Measurements from ENCODE around the gene UNC5CL. TPM values are rescaled to one million over a fixed set of nuclear protein-coding genes. Genes with fewer than 3 reads are reported as not detected.

Gene UNC5CL
- total and polyA plus RNA-seq, 9 donors, result 2.2 to 9.8 (median 3.6) TPM

DNA sequence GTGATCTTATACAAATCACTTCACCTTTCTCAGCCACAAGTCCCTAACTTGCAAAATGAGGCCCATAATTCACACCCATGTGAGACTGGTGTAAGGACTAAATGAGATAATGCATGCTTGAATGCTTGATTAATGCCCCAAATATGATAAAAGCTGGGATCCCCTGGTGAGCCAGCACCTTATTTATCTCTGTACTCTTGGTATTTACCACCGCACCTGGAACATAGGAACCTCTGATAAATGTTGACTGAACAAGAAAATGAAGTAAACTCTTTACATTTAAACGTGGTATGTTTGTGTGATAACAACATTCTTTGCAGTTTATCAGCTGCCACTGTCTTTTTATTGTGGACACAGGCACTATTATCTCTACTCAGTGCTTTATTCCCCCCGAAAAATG lies 11.5 kb upstream of the UNC5CL start:
- Histone ChIP-seq H3K4me1 (ENCODE audit: control insufficient read depth, insufficient read depth, low read length) (peaks cover 82% of the 10 kb centered on the region), H3K36me3 (ENCODE audit: control insufficient read depth, insufficient read depth, low read length) (peaks cover 9% of the 10 kb centered on the region), H3K27ac (ENCODE audit: low read length) (peak overlapping the region; percentile 92), H3K27me3 (ENCODE audit: control insufficient read depth, insufficient read depth, low read length) (no peaks in the 10 kb centered on the region), H3K4me3 (ENCODE audit: low read length) (no peak overlapping the region), H3K9me3 (replicated peaks; ENCODE audit: control insufficient read depth, low read depth, low read length) (no peaks in the 10 kb centered on the region)
- DNase-seq, result no peak
- no CpG with 5 or more reads among the region's 3 CpGs for WGBS (ENCODE audit: insufficient coverage)

DNA sequence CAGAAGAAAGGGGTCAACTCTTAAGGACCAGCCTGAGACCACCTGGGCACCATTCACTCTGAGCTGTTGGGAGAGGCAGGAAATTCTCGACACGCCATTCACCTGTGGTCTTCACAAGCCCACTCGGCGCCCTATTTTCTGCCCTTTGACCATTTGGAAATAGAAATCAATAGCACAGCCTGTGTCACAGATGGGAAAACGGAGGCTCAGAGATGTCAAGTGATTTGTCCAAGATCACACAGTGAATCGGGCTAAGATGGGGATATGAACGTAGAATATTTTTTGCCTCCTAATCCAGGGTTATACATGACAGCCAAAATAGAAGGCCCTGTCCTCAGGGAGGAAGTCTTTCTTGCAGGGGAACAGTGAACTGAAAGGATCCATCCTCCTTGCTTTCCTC lies 10.9 kb upstream of the UNC5CL start:
- Histone ChIP-seq H3K4me1 (ENCODE audit: control insufficient read depth, insufficient read depth, low read length) (peaks cover 83% of the 10 kb centered on the region), H3K27me3 (ENCODE audit: control insufficient read depth, insufficient read depth, low read length) (no peaks in the 10 kb centered on the region), H3K36me3 (ENCODE audit: control insufficient read depth, insufficient read depth, low read length) (peaks cover 9% of the 10 kb centered on the region), H3K4me3 (ENCODE audit: low read length) (no peak overlapping the region), H3K9me3 (replicated peaks; ENCODE audit: control insufficient read depth, low read depth, low read length) (no peaks in the 10 kb centered on the region), H3K27ac (ENCODE audit: low read length) (peak overlapping the region; percentile 92)
- WGBS (ENCODE audit: insufficient coverage), result 78% methylated on average over 5 of the region's 7 CpGs
- no peak for DNase-seq

- Histone ChIP-seq H3K4me1 (ENCODE audit: control insufficient read depth, insufficient read depth, low read length) (peaks cover 83% of the 10 kb centered on the region), H3K27me3 (ENCODE audit: control insufficient read depth, insufficient read depth, low read length) (no peaks in the 10 kb centered on the region), H3K27ac (ENCODE audit: low read length) (peak overlapping the region; percentile 92), H3K4me3 (ENCODE audit: low read length) (no peak overlapping the region), H3K9me3 (replicated peaks; ENCODE audit: control insufficient read depth, low read depth, low read length) (no peaks in the 10 kb centered on the region), H3K36me3 (ENCODE audit: control insufficient read depth, insufficient read depth, low read length) (peaks cover 5% of the 10 kb centered on the region)
- DNase-seq, result peak; percentile 83
- 29% methylated on average over 1 of the region's 1 CpG for WGBS (ENCODE audit: insufficient coverage)
Observed at GRCh38 chr6:41049521-41049920, 10.5 kb upstream of the UNC5CL start.

DNA sequence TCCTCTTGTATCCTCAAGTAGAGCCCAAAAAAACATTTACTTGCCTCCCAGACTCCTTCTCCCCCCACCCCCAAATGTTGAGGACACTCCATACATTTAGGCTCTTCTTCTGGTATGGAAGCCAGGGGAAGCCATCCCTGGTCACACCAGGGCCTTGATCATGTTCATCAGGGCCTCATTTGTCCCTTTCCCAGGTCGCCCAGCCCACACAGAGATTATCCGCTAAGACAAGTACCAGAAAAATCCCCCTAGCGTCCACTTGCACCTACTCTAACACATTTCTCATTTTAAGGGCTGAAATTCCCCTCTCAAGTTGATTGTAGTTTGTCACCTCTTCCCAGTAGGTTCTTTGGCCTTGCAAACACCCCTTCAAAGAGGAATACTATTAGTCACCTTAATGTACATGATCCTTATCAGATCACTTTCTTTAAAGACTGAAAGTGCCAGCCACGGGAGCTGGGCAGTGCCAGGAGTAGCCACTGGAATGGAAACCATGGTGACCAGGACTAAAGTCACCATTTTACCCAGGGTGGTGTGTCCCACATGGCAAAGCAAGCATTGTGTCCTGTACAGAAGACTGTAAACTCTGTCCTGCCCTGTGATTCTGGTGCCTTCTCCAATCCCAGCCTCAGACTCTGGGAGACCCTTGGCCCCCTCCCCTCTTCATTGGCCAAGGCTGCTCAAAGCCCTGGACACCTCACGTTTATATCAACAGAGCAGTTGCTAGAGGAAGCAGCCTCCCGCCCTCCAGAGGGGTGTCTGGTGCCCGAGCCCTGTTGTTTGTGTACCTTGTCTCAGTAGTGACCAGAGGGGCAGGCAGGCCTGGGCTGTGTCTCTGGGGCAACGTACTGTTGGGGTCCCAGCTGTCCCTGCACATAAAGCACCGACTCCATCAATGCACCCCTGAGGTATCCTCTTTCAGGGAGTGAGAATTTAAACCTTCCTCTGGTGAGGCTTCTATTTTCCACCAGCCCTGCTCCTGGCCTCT lies 9.0 kb upstream of the UNC5CL start:
- no peak overlapping the region for H3K4me3 ChIP-seq (ENCODE audit: low read length)
- WGBS (ENCODE audit: insufficient coverage), result 63% methylated on average over 7 of the region's 9 CpGs
- DNase-seq, result peak; percentile 79
- H3K27ac ChIP-seq (ENCODE audit: low read length), result peak overlapping the region; percentile 92
- H3K9me3 ChIP-seq (replicated peaks; ENCODE audit: control insufficient read depth, low read depth, low read length), result no peaks in the 10 kb centered on the region
- no peaks in the 10 kb centered on the region for H3K27me3 ChIP-seq (ENCODE audit: control insufficient read depth, insufficient read depth, low read length)
- peaks cover 4% of the 10 kb centered on the region for H3K36me3 ChIP-seq (ENCODE audit: control insufficient read depth, insufficient read depth, low read length)
- peaks cover 82% of the 10 kb centered on the region for H3K4me1 ChIP-seq (ENCODE audit: control insufficient read depth, insufficient read depth, low read length)

GRCh38 chr6:41047306-41047705 lies 8.3 kb upstream of the UNC5CL start:
- Histone ChIP-seq H3K36me3 (ENCODE audit: control insufficient read depth, insufficient read depth, low read length) (peaks cover 4% of the 10 kb centered on the region), H3K27ac (ENCODE audit: low read length) (peak overlapping the region; percentile 92), H3K9me3 (replicated peaks; ENCODE audit: control insufficient read depth, low read depth, low read length) (no peaks in the 10 kb centered on the region), H3K4me3 (ENCODE audit: low read length) (no peak overlapping the region), H3K4me1 (ENCODE audit: control insufficient read depth, insufficient read depth, low read length) (peaks cover 74% of the 10 kb centered on the region), H3K27me3 (ENCODE audit: control insufficient read depth, insufficient read depth, low read length) (no peaks in the 10 kb centered on the region)
- 92% methylated on average over 2 of the region's 2 CpGs for WGBS (ENCODE audit: insufficient coverage)
- no peak for DNase-seq

GRCh38 chr6:41046084-41046483 lies 7.1 kb upstream of the UNC5CL start:
- Histone ChIP-seq H3K27ac (ENCODE audit: low read length) (no peak overlapping the region), H3K9me3 (replicated peaks; ENCODE audit: control insufficient read depth, low read depth, low read length) (no peaks in the 10 kb centered on the region), H3K4me3 (ENCODE audit: low read length) (no peak overlapping the region), H3K27me3 (ENCODE audit: control insufficient read depth, insufficient read depth, low read length) (no peaks in the 10 kb centered on the region), H3K36me3 (ENCODE audit: control insufficient read depth, insufficient read depth, low read length) (no peaks in the 10 kb centered on the region), H3K4me1 (ENCODE audit: control insufficient read depth, insufficient read depth, low read length) (peaks cover 64% of the 10 kb centered on the region)
- no peak for DNase-seq
- WGBS (ENCODE audit: insufficient coverage), result no CpG with 5 or more reads among the region's 1 CpG

DNA sequence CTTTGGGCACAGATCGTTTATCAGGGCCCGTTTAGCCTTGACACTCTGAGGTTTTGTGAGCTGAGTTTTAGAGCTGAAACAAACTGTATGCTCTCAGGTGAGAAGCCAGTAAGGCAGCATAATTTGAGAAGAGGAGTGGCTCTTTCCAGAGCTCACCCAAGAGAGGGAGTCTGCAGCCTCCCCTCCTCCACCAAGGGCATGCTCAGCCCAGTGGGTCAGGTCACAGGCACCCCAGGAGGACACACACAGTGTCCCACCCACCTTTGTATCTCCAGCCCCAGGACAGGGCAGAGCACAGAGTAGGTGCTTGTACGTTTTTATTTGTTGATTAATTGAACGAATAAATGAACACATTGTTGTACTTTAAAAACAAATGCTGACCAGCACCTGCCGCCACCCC lies 6.6 kb upstream of the UNC5CL start:
- 35% methylated on average over 2 of the region's 5 CpGs for WGBS (ENCODE audit: insufficient coverage)
- DNase-seq, result no peak
- Histone ChIP-seq H3K27ac (ENCODE audit: low read length) (no peak overlapping the region), H3K4me1 (ENCODE audit: control insufficient read depth, insufficient read depth, low read length) (peaks cover 61% of the 10 kb centered on the region), H3K36me3 (ENCODE audit: control insufficient read depth, insufficient read depth, low read length) (no peaks in the 10 kb centered on the region), H3K4me3 (ENCODE audit: low read length) (no peak overlapping the region), H3K9me3 (replicated peaks; ENCODE audit: control insufficient read depth, low read depth, low read length) (no peaks in the 10 kb centered on the region), H3K27me3 (ENCODE audit: control insufficient read depth, insufficient read depth, low read length) (no peaks in the 10 kb centered on the region)

GRCh38 chr6:41043151-41043550 lies 4.1 kb upstream of the UNC5CL start:
- no peaks in the 10 kb centered on the region for H3K9me3 ChIP-seq (replicated peaks; ENCODE audit: control insufficient read depth, low read depth, low read length)
- H3K4me1 ChIP-seq (ENCODE audit: control insufficient read depth, insufficient read depth, low read length), result peaks cover 50% of the 10 kb centered on the region
- no peaks in the 10 kb centered on the region for H3K36me3 ChIP-seq (ENCODE audit: control insufficient read depth, insufficient read depth, low read length)
- H3K4me3 ChIP-seq (ENCODE audit: low read length), result no peak overlapping the region
- no peaks in the 10 kb centered on the region for H3K27me3 ChIP-seq (ENCODE audit: control insufficient read depth, insufficient read depth, low read length)
- no peak for DNase-seq
- WGBS (ENCODE audit: insufficient coverage), result 77% methylated on average over 2 of the region's 3 CpGs
- no peak overlapping the region for H3K27ac ChIP-seq (ENCODE audit: low read length)

DNA sequence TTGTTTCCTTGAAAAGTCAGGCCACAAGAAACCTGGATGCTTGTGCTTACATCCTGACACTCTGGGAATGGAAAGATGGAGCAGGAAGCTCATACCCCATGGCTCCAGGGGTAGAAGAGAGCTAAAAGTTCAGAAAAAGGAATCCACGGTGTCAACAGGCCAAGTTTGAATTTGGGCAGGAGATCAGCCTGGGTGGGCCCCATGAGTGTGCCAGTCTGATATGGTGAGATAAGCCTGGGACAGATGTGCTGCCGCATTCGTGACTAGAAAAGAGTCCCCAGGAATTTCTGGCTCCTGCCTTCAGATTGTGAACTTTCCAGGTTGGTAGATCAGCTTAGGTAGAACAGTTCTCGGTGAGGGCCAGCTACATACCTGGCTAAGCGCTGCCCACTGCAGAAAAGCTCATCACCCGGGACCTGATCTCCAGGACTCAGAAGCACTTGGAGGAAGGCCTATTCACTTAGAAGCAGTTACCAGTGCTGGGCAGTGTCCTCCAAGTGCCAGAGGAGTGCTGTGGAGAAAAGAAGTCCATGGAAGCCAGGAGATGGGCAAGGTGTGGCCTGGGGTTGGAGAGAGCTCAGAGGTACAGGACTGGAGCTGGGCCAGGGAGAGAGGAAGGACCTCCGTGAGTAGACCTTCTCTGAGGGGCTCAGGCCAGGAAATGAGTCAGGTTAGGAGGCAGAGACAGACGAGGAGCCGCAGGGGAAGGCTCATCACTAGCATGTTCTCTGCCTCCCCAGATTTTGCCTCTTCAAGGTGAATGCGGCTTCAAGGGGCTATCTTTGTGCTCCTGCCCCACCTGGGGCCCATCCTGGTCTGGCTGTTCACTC lies 3.4 kb upstream of the UNC5CL start, which contains the start of gene TSPO2:
TSS of gene TSPO2 (plus strand) at position 242 of the 830 bp plus-strand sequence. CDS start at position 761, 519 bp downstream.
- H3K9me3 ChIP-seq (replicated peaks; ENCODE audit: control insufficient read depth, low read depth, low read length), result no peaks in the 10 kb centered on the region
- H3K36me3 ChIP-seq (ENCODE audit: control insufficient read depth, insufficient read depth, low read length), result no peaks in the 10 kb centered on the region
- H3K4me1 ChIP-seq (ENCODE audit: control insufficient read depth, insufficient read depth, low read length), result peaks cover 43% of the 10 kb centered on the region
- no peak within 1 kb of the TSS for H3K27ac ChIP-seq (ENCODE audit: low read length)
- no peaks in the 10 kb centered on the region for H3K27me3 ChIP-seq (ENCODE audit: control insufficient read depth, insufficient read depth, low read length)
- no peak for DNase-seq
- no peak within 1 kb of the TSS for H3K4me3 ChIP-seq (ENCODE audit: low read length)
- 88% methylated on average over 9 of the region's 10 CpGs for WGBS (ENCODE audit: insufficient coverage)

All from muscle of leg (tissue), 11 donors.